Stimulated activated CD8-positive, alpha-beta memory T cell treated with anti-CD3 and anti-CD28 coated beads, Interleukin-2, amount 100 ng/mL, for 1 hour (primary cell): Measurements from ENCODE around the gene POLQ.
"Not testable (repeated sequence)": the region's sequence is repeated elsewhere in the genome, so short reads cannot be mapped to it uniquely, and the experiment has no call there.

ENCODE experiments used
- DNase-seq, 2 donors: peaks; one replicate each; pipeline ENCODE4 v3.0.0-alpha.2; 2020; ENCODE audit warnings: low read depth in 2 of 2

POLQ gene

DNA sequence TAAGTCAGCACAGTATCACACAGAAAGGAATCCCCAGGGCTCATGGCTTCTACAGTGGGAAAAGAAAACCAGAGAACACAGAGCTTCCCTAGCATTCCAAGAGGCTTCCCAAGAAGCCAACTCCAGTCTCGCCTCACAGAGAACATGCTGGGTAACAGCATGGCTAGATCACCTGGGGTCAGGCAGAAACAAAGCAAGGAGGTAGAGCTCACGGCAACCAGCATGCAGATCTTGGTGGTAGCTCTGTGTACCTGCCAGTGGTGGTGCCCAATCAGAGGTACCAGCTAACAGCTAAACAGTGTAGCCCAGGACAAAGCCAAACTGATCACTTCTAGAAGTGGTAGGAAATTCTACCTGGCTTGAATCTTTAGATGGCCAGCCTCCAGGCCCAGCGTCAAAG is 31.3 kb downstream of the POLQ start:
- no peak for DNase-seq

DNA sequence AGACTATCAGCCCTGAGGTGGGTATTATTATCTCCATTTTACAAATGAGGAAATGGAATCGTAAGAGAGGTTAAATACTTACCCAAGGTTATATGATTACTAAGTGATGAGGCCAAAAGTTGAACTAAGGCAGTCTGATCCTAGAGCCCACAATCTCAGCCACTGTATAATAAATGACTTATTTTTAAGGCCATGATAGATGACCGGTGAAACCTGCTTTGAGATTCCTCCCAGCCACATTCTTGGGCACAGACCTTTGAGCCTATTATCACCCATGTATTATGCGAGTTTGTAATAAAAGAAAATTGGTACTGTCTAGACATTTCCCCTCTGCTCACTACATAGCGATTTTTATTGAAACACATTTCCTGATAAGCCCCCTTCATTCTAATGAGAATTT is 37.4 kb downstream of the POLQ start:
- DNase-seq: no peak

GRCh38 chr3:121505256-121505655 is 40.5 kb downstream of the POLQ start:
- no peak for DNase-seq

GRCh38 chr3:121504618-121505017 is 41.2 kb downstream of the POLQ start:
- no peak for DNase-seq

- no peak for DNase-seq
These were observed 49.0 kb downstream of the POLQ start for GRCh38 chr3:121496786-121497185.

GRCh38 chr3:121493431-121493830 is 52.4 kb downstream of the POLQ start:
- no peak for DNase-seq

- no peak for DNase-seq
These were observed 54.0 kb downstream of the POLQ start for GRCh38 chr3:121491683-121492320.

DNA sequence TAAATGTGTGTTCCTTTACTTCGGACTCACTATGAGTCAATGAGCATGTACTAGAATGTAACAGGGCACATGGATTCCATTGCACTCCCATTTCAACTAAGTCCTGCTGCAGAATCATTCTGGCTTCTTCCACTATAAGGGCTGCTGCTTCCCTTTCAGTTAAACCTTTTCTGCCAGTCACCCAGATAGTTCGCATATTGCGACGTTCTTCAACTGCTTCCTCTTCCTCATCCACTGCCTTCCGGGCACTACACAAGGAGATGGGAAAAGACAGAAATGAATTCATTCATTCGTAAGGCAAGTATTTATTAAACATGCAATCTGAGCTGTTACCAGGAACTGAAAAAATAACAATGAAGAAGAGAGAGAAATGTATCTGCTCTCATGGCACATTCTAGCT is 55.6 kb downstream of the POLQ start:
- no peak for DNase-seq

DNA sequence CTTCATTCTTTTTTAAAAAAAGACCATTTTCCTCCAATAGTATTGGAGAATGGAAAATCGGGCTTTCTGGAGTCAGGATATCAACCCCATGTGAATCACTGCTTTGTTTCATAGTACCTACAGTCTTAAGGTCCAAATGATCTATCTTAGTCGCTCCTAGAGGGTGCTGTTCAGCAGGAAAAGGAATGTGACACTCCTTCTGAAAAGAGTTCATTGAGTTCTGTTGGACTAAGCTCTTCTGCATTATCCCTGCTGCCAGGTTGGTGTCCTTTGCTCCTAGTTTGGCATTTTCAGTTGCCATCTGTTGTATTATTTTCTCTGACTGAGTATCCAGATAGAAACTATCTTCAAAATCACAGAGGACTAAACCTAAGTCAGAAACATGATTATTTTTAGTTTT is 57.2 kb downstream of the POLQ start:
- no peak for DNase-seq

- no peak for DNase-seq
These were observed 62.5 kb downstream of the POLQ start for GRCh38 chr3:121483290-121483689.

DNA sequence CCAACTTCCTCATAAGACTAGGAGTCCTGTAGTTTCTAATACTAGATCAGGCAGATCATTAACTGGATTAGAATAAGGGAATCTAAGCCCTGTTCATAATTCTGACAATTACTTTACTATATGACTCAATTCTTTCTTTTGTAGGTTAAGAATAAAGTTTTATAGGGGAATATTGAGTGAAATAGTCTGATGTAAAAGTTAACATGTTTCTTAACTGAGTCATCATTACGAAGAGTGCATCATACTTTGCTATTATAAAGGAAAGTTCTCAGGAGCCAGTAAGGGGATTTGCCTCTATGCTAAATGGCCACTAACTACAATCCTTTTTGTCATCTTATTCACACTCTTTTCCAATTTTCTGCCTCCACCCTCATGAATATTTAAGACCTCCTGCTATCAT is 63.1 kb downstream of the POLQ start:
- DNase-seq: no peak

- no peak for DNase-seq
These were observed 64.5 kb downstream of the POLQ start for GRCh38 chr3:121481106-121481880.

- DNase-seq: no peak
These were observed 68.2 kb downstream of the POLQ start for GRCh38 chr3:121477589-121477988.

GRCh38 chr3:121473001-121473400 is 72.8 kb downstream of the POLQ start:
- no peak for DNase-seq

- DNase-seq: no peak
These were observed 78.7 kb downstream of the POLQ start for GRCh38 chr3:121467085-121467484.

DNA sequence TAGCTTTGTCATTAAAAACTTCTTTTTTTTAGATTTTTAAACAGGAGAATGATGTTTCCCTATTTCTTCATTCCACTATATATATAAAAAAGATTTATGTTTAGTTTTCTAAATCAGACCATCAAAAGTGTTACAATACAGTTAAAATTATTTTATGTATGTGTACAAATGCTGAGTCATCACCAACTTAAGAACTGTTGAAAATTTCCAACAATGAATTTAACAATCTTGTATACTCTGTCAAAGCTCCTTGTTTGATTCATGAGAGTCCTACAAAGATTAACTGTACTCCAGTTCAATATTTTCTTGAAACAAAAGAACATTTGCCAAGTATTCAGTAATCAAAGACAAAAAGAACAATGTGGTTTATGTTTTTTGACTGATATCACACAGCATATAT is 82.0 kb downstream of the POLQ start:
- DNase-seq: no peak

GRCh38 chr3:121462565-121462964 is 83.2 kb downstream of the POLQ start:
- DNase-seq: no peak

DNA sequence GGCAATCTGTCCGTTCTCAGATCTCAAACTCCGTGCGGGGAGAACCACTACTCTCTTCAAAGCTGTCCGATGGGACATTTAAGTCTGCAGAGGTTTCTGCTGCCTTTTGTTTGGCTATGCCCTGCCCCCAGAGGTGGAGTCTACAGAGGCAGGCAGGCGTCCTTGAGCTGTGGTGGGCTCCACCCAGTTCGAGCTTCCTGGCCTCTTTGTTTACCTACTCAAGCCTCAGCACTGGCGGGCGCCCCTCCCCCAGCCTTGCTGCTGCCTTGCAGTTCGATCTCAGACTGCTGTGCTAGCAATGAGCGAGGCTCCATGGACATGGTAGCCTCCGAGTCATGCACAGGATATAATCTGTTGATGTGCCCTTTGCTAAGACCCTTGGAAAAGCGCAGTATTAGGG is 94.0 kb downstream of the POLQ start:
- not testable (repeated sequence) for DNase-seq

DNA sequence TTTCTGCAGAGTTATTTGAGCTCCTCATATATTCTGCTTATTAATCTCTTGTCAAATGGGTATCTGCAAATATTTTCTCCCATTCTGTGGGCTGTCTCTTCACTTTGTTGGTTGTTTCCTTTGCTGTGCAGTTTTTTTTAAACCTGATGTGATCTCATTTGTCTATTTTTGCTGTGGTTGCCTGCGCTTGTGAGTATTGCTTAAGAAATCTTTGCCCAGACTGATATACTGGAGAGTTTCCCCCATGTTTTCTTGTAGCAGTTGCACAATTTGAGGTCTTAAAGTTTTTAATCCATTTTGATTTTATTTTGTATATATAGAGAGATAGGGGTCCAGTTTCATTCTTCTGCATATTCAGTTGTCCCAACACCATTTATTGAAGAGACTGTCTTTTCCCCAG is 102.3 kb downstream of the POLQ start:
- DNase-seq: no peak

DNA sequence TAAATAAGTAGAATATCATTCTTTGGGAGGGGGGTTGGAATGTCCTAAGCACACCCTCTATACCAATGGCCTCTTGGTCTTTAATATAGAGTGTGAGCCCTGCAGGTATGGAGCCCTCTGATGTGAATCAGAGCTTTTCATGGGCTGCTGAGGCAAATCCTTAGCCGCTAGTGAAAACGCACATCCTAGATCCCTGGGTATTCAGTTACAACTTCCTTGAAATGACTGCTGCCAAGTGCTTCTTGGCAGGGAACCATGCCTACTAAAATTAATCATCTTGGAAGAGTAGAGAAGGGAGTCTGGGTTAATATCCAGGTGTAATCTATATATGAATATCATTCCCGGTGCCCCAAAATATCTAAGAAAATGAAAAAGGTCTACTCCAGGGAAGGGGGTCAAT is 109.1 kb downstream of the POLQ start:
- DNase-seq: no peak

DNA sequence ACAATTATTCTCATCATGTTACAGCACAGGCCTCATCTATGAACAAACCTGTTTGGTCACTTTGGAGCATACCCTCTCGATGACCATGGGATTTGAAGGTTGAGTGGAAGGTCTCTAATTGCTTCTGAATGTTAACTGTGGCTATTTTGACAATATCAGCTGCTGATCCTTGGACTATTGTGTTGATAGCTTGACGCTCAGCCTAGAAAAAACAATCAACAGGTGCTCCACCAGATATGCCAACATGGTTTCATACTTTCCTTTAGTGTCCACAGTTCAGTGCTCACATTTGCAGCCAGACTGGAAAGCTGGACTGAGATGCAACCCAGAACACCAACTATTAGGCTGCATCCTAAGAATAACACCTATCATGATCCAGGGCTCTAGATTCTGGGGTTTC is 109.7 kb downstream of the POLQ start:
- DNase-seq: no peak

DNA sequence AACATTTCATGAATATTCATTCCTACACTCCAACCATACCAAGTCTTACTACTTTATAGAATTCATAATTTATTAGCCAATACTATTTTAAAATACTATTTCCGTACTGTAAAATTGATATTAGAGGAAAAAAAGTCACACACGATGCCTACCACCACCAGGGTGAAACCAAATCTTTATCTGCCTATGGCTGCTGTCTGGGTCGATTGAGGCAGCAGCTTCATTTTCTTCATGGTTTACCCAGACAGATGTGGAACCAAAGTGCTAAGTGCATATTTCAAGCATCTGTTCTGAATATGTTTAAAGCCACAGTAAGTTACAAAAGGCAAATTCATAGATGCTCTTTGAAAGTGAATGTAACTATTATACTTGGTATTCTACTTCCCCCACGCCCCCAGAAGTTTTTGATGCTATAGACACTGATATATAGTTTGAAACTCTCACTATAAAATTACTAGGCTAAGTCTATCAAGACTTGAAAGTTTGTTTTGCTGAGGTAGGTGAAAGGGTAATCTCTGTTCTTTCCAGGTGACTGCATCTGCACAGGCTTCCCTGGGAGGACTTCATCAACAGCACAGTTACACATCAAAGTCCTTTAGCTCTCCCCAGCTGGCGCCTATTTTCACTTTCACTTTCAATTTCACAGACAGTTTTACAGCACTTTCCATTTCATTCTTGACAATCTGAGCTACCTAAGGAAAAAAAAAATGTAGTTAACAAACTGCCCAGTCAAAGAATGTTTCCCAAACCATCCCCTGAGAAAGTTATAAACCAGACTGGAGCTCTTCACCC is 113.9 kb downstream of the POLQ start:
- DNase-seq: peak; percentile 11 to 19

DNA sequence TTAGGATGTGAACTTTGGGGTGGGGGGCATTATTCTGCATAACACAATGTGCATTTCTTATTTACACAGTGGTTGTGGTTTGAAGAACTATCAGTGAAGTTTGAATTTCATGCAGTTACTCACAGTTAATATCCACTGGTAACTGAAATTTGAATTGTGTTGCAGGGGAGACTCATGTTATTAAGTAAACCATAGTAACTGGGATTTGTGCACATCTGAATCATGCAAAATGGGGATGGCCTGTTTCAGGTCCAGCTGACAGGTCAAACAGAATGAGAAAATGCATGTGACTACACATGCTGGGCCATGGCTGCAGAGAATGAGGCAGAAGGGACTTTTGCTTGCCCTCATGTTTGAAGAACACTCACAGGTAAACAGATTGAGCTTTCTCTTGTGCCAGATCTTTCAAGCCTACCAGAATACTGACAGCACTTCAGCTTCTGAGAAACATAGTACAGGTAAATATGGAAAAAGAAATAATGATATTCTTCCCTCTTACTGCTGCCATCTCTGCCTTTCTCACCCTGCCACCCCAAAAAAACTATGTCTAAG is 115.0 kb downstream of the POLQ start:
- no peak for DNase-seq
